ENCODE results near the gene CYB561. TPM values are rescaled to one million over a fixed set of nuclear protein-coding genes. Genes with fewer than 3 reads are reported as not detected.
"Not testable (repeated sequence)": the region's sequence is repeated elsewhere in the genome, so short reads cannot be mapped to it uniquely, and the experiment has no call there.

CYB561 gene
- total RNA-seq, 1 donor from 2014 or later, result 9.0 TPM

- no peak for TF ChIP-seq CTCF (IDR thresholded peaks at IDR 0.05; ENCODE audit: borderline replicate concordance)
- H3K4me1 ChIP-seq, result peaks cover 63% of the 10 kb centered on the region
- peaks cover 11% of the 10 kb centered on the region for H3K27me3 ChIP-seq (ENCODE audit: low read depth)
- peak overlapping the region; percentile 78 for H3K27ac ChIP-seq (replicated peaks)
- no peaks in the 10 kb centered on the region for H3K36me3 ChIP-seq
- no peaks in the 10 kb centered on the region for H3K9me3 ChIP-seq (replicated peaks)
- no peak for DNase-seq
- peak overlapping the region; percentile 74 for H3K4me3 ChIP-seq
- intact Hi-C loops (cut with micrococcal nuclease), result no loop called here
Observed at GRCh38 chr17:63475491-63476412, 29.6 kb upstream of the CYB561 start.

DNA sequence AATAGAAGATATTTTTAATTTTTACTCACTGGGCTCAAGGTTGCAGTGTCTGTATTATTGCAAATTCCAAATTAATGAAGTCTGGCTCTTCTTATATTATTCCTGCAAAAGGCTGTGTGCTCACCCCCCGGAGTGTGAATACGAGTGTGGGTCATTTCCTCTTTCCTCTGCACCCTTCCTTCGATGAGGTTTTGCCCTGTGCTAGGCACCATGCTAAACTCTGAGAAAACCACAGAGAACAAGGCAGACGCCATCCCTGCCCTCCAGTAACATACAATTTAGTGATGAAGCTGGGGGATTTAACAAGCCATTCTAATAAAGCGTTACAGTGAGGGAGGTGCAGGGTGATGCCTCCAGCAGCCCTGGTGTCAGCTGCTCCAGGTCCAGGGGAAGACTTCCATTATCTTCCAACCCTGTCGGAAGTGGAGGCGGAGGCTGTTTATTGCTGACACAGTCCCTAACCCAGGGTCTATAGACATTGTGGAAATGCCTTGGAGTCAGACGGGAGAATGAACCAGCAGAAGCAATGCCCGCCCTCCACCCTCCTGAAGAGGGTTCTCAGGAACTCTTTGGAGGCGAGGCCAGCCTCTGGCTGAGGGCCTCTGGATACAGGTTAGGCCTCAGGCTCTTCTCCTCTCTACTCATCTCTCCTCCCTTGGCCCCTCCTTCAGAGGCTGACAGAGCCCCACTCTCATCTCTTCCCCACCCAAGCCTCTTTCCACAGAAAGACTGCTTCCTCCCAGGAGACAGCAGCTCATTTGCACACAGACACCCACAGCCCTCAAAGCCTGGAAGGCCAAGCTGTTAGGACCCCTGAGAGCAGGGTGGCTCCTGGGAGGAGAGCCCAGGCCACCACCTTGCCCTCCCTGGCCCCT, 28.7 kb upstream of the CYB561 start:
- peaks cover 11% of the 10 kb centered on the region for H3K27me3 ChIP-seq (ENCODE audit: low read depth)
- no peaks in the 10 kb centered on the region for H3K9me3 ChIP-seq (replicated peaks)
- no peaks in the 10 kb centered on the region for H3K36me3 ChIP-seq
- no peak overlapping the region for H3K4me3 ChIP-seq
- no peak for TF ChIP-seq CTCF (IDR thresholded peaks at IDR 0.05; ENCODE audit: borderline replicate concordance)
- DNase-seq, result no peak
- peak overlapping the region; percentile 78 for H3K27ac ChIP-seq (replicated peaks)
- H3K4me1 ChIP-seq, result peaks cover 63% of the 10 kb centered on the region
- intact Hi-C loops (cut with micrococcal nuclease), result no loop called here

DNA sequence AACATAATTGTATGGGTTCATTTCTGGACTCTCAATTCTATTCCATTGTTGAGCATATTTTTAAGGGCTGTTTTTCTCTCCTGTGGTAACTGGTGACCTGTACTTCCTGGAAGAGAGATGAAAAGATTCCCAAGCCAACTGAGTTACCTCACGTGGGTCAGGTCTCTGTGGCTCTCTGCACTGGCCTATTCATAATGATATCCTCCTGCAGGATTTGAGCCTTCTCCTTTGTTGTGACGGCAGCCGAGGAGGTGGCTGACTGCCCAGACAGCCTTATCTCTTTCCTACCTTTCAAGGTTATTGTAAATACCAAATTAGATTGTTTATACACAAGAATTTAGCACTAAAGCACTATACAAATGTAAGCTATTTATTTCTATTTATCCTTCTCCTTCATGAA, 28.1 kb upstream of the CYB561 start:
- Histone ChIP-seq H3K4me3 (no peak overlapping the region), H3K36me3 (no peaks in the 10 kb centered on the region), H3K27ac (replicated peaks) (peak overlapping the region; percentile 78), H3K27me3 (ENCODE audit: low read depth) (peaks cover 11% of the 10 kb centered on the region), H3K4me1 (peaks cover 59% of the 10 kb centered on the region), H3K9me3 (replicated peaks) (no peaks in the 10 kb centered on the region)
- intact Hi-C loops (cut with micrococcal nuclease), result no loop called here
- no peak for TF ChIP-seq CTCF (IDR thresholded peaks at IDR 0.05; ENCODE audit: borderline replicate concordance)
- peak; percentile 57 for DNase-seq

DNA sequence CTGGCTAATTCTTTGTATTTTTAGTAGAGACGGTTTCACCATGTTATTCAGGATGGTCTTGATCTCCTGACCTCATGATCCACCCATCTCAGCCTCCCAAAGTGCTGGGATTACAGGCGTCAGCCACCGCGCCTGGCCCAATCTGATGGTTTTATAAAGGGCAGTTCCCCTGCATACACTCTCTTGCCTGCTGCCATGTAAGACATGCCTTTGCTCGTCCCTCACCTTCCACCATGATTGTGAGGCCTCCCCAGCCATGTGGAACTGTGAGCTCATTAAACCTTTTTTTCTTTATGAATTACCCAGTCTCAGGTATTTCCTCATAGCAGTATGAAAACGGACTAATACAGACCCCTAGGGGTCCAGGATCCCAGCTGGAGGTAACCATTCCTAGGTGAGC, 22.0 kb upstream of the CYB561 start:
- intact Hi-C loops (cut with micrococcal nuclease); H3K9me3 ChIP-seq (replicated peaks); H3K4me1 ChIP-seq; H3K4me3 ChIP-seq; H3K27ac ChIP-seq (replicated peaks); H3K36me3 ChIP-seq; H3K27me3 ChIP-seq (ENCODE audit: low read depth); DNase-seq: not testable (repeated sequence)

GRCh38 chr17:63464691-63465236, 18.7 kb upstream of the CYB561 start:
- DNase-seq, result no peak
- TF ChIP-seq CTCF (IDR thresholded peaks at IDR 0.05; ENCODE audit: borderline replicate concordance), result no peak
- H3K27me3 ChIP-seq (ENCODE audit: low read depth), result no peaks in the 10 kb centered on the region
- no peaks in the 10 kb centered on the region for H3K36me3 ChIP-seq
- H3K9me3 ChIP-seq (replicated peaks), result no peaks in the 10 kb centered on the region
- H3K4me3 ChIP-seq, result no peak overlapping the region
- H3K4me1 ChIP-seq, result peaks cover 7% of the 10 kb centered on the region
- H3K27ac ChIP-seq (replicated peaks), result no peak overlapping the region
- intact Hi-C loops (cut with micrococcal nuclease), result no loop called here
